ENCODE measurements around the gene TTC7B. TPM values are rescaled to one million over a fixed set of nuclear protein-coding genes. Genes with fewer than 3 reads are reported as not detected.

TTC7B gene
- total and polyA plus RNA-seq, 10 of the 15 experiments (the other 5 are each of a cell fraction or from before 2014, with no cell fraction given): under 0.01 to 1.1 (median 0.26) TPM; not detected in 2

DNA sequence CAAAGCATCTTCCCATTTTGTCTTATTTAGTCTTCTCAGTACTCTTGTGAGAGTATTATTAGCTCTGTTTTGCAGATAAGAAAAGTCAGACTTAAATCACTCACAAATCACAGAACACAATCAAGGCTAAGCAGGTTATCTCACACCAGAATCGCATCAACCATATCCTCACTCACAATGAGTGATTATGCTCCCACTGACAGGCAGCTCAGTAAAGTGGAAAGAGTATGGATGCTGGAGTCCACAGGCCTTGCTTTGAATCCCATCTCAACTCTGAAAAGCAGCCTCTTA is 43.1 kb downstream of the TTC7B start (continued):
- TF ChIP-seq, protein P1, sequence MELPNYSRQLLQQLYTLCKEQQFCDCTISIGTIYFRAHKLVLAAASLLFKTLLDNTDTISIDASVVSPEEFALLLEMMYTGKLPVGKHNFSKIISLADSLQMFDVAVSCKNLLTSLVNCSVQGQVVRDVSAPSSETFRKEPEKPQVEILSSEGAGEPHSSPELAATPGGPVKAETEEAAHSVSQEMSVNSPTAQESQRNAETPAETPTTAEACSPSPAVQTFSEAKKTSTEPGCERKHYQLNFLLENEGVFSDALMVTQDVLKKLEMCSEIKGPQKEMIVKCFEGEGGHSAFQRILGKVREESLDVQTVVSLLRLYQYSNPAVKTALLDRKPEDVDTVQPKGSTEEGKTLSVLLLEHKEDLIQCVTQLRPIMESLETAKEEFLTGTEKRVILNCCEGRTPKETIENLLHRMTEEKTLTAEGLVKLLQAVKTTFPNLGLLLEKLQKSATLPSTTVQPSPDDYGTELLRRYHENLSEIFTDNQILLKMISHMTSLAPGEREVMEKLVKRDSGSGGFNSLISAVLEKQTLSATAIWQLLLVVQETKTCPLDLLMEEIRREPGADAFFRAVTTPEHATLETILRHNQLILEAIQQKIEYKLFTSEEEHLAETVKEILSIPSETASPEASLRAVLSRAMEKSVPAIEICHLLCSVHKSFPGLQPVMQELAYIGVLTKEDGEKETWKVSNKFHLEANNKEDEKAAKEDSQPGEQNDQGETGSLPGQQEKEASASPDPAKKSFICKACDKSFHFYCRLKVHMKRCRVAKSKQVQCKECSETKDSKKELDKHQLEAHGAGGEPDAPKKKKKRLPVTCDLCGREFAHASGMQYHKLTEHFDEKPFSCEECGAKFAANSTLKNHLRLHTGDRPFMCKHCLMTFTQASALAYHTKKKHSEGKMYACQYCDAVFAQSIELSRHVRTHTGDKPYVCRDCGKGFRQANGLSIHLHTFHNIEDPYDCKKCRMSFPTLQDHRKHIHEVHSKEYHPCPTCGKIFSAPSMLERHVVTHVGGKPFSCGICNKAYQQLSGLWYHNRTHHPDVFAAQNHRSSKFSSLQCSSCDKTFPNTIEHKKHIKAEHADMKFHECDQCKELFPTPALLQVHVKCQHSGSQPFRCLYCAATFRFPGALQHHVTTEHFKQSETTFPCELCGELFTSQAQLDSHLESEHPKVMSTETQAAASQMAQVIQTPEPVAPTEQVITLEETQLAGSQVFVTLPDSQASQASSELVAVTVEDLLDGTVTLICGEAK (IDR thresholded peaks at IDR 0.05; ENCODE audit: borderline replicate concordance): no peak

DNA sequence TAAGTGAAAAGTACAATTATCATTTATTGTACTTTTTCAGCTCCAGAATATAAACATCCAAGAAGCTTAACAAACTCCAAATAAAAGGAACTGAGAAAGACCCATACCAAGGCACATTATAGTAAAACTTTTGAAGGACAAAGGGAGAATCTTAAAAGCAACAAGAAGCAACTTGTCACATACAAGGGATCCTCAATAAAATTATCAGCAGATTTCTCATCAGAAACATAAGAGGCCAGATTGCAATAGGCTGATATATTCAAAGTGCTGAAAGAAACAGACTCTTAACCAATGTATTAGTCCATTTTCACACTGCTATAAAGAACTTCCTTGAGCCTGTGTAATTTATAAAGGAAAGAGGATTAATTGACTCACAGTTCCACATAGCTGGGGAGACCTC is 48.3 kb downstream of the TTC7B start:
- no peak for DNase-seq (ENCODE audit: low read depth, low spot score)
- in situ Hi-C loops (cut with MboI): no loop called here
- no peaks in the 10 kb centered on the region for H4K20me1 ChIP-seq (ENCODE audit: control insufficient read depth, insufficient read depth)
- no peak overlapping the region for H3K4me3 ChIP-seq
- ChIA-PET POLR2A (no interaction called here), SMC1A (ENCODE audit: uncharacterized antibody, unreplicated experiment) (interaction anchor here (2.3 kb wide), 1 partner anchor 9 kb away, joined by 5 read pairs; no protein-coding TSS in a partner anchor), CTCF (interaction anchor here (0.9 kb wide), 1 partner anchor 9 kb away, joined by 5 read pairs; no protein-coding TSS in a partner anchor), RAD21 (ENCODE audit: unreplicated experiment) (no interaction called here)
- H3K79me2 ChIP-seq (ENCODE audit: control insufficient read depth, insufficient read depth, low read length): no peaks in the 10 kb centered on the region
- no peaks in the 10 kb centered on the region for H3K36me3 ChIP-seq (ENCODE audit: control insufficient read depth in 2 of 2, insufficient read depth in 2 of 2, low read length in 1 of 2)
- intact Hi-C loops (cut with micrococcal nuclease; ENCODE audit: unreplicated experiment): no loop called here
- ATAC-seq: no peak
- BruUV-seq (replicated peaks): no TSS peak
- H3K4me2 ChIP-seq (ENCODE audit: control insufficient read depth, insufficient read depth): no peak overlapping the region
- FAIRE-seq: no peak
- H3K4me1 ChIP-seq (ENCODE audit: control insufficient read depth, insufficient read depth, low read length): no peaks in the 10 kb centered on the region
- H3K9ac ChIP-seq (ENCODE audit: control insufficient read depth, insufficient read depth, low read length): no peak overlapping the region
- H3K27me3 ChIP-seq (replicated peaks in 1 of 2; ENCODE audit: control insufficient read depth in 2 of 2, insufficient read depth in 2 of 2, low read length in 1 of 2): no peaks in the 10 kb centered on the region
- TF ChIP-seq HDAC6 (IDR thresholded peaks at IDR 0.05; ENCODE audit: unreplicated experiment): no peak
- TF ChIP-seq SMAD5 (IDR thresholded peaks at IDR 0.05; ENCODE audit: low read depth): no peak
- no peak for TF ChIP-seq IKZF2 (IDR thresholded peaks at IDR 0.05)
- TF ChIP-seq, protein P2, sequence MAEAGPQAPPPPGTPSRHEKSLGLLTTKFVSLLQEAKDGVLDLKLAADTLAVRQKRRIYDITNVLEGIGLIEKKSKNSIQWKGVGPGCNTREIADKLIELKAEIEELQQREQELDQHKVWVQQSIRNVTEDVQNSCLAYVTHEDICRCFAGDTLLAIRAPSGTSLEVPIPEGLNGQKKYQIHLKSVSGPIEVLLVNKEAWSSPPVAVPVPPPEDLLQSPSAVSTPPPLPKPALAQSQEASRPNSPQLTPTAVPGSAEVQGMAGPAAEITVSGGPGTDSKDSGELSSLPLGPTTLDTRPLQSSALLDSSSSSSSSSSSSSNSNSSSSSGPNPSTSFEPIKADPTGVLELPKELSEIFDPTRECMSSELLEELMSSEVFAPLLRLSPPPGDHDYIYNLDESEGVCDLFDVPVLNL (IDR thresholded peaks at IDR 0.05; ENCODE audit: low read depth, low read length): no peak
- TF ChIP-seq CBX5 (IDR thresholded peaks at IDR 0.05; ENCODE audit: low read depth): no peak
- TF ChIP-seq, protein P3, sequence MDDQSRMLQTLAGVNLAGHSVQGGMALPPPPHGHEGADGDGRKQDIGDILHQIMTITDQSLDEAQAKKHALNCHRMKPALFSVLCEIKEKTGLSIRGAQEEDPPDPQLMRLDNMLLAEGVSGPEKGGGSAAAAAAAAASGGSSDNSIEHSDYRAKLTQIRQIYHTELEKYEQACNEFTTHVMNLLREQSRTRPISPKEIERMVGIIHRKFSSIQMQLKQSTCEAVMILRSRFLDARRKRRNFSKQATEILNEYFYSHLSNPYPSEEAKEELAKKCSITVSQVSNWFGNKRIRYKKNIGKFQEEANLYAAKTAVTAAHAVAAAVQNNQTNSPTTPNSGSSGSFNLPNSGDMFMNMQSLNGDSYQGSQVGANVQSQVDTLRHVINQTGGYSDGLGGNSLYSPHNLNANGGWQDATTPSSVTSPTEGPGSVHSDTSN (IDR thresholded peaks at IDR 0.05; ENCODE audit: insufficient replicate concordance, low read depth, low read length): no peak
- TF ChIP-seq TCF3 (IDR thresholded peaks at IDR 0.05; ENCODE audit: borderline replicate concordance, insufficient read depth, low read depth, low read length): no peak
- no peak for TF ChIP-seq EP300 (IDR thresholded peaks at IDR 0.05; ENCODE audit: borderline replicate concordance in 1 of 2, control insufficient read depth in 1 of 2, low read depth in 2 of 2, low read length in 2 of 2)
- peaks cover 1% of the 10 kb centered on the region; the same call in 1 of the 3 replicates for H3K9me3 ChIP-seq (replicated peaks; ENCODE audit: control insufficient read depth, insufficient read depth, low read length)
- no peak overlapping the region for H2AFZ ChIP-seq (ENCODE audit: control insufficient read depth, low read depth, low read length)
- H3K27ac ChIP-seq (ENCODE audit: control insufficient read depth, insufficient read depth): no peak overlapping the region
